AG04450 (cell line): ENCODE measurements around the gene PARP3. TPM values are rescaled to one million over a fixed set of nuclear protein-coding genes. Genes with fewer than 3 reads are reported as not detected.

Source experiments
- CTCF ChIA-PET: fragments of 300-600, 350-600 bp; formaldehyde crosslinking; extraction: SDS; loops from one replicate; lab custom pipeline; 2022; ENCODE audit warnings: antibody characterized with exemption, inconsistent platforms; lab: Charles Lee
- POLR2A ChIA-PET: fragments of 350-600 bp; formaldehyde crosslinking; extraction: SDS; loops from one replicate; lab custom pipeline; 2021; ENCODE audit warnings: antibody characterized with exemption, inconsistent platforms; lab: Yijun Ruan, JAX
- DNase-seq: peaks from one replicate; pipeline ENCODE4 v3.0.0-alpha.2; 2011; ENCODE audit warnings: low read depth, low spot score
- H3K27ac ChIP-seq: one replicate; pipeline ENCODE4 v1.5.1; 2012; ENCODE audit warnings: low read depth, low read length, control low read depth
- H3K27me3 ChIP-seq: one replicate; pipeline ENCODE4 v1.6.0; 2012; ENCODE audit warnings: low read length; ENCODE audit not compliant: control insufficient read depth, insufficient read depth
- H3K4me3 ChIP-seq: 2 replicates; pipeline ENCODE4 v1.5.1; 2011; ENCODE audit warnings: mild to moderate bottlenecking, low read depth, low read length, control low read depth
- H3K9me3 ChIP-seq: 2 replicates; pipeline ENCODE4 v1.5.1; 2012; ENCODE audit warnings: low read length; ENCODE audit not compliant: control insufficient read depth, insufficient read depth
- polyA plus RNA-seq: library from polyadenylated mRNA; depleted of rRNA; stranded (reverse); fragments of >200 nt; gene quantifications from 2 replicates; pipeline ENCODE4 v1.2.3, GENCODE V29; 2011
- TF ChIP-seq, protein P1 (sequence below): IDR thresholded peaks from 2 replicates; pipeline ENCODE4 v1.5.1; 2011; ENCODE audit warnings: low read depth, low read length, control low read depth, inconsistent platforms

Gene PARP3
- polyA plus RNA-seq, 1 experiment, result 7.5 TPM

DNA sequence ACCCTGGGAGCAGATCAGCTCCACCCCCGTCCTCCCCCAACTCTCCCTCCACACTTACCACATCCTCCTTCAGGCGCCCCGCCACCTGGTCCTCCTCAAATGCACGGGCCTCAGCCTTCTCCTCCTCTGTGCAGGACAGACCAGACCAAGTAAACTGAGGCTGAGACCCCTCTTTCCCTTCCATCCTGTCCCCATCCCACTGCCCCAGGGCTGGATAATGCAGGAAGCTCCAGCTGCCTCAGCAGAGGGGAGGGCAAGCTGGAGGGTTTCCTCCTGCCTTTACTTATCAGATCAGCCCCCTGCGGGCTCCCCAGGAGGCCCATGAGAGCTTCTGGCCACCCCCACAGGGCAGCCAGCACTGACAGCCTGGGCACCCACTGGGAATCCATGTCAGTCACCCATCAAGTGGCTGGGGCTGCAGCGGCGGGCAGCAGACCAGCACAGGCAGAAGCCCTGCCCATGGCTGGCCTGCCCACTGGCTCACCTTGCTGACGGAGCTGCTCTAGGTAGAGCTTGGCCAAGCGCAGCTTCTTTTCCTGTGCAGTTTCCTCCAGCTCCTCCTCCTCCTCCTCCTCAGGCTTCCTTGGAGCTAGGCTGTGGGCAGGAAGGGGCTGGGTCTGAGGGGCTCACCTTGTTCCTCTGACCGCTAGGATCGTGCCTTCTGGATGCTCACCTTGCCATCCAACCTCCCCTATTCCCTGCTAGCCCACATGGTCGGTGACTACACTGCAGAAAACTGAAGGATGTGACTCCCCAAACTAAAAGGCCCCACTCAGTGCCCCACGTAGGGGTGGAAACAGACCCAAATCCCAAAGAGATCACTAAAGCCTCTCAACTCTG, 4.3 kb upstream of the PARP3 start:
- Histone ChIP-seq H3K4me3 (no peak overlapping the region), H3K27ac (no peak overlapping the region), H3K9me3 (no peaks in the 10 kb centered on the region; the same call in 1 of the 2 replicates), H3K27me3 (no peaks in the 10 kb centered on the region)
- POLR2A ChIA-PET, result no interaction called here
- TF ChIP-seq, protein P1, sequence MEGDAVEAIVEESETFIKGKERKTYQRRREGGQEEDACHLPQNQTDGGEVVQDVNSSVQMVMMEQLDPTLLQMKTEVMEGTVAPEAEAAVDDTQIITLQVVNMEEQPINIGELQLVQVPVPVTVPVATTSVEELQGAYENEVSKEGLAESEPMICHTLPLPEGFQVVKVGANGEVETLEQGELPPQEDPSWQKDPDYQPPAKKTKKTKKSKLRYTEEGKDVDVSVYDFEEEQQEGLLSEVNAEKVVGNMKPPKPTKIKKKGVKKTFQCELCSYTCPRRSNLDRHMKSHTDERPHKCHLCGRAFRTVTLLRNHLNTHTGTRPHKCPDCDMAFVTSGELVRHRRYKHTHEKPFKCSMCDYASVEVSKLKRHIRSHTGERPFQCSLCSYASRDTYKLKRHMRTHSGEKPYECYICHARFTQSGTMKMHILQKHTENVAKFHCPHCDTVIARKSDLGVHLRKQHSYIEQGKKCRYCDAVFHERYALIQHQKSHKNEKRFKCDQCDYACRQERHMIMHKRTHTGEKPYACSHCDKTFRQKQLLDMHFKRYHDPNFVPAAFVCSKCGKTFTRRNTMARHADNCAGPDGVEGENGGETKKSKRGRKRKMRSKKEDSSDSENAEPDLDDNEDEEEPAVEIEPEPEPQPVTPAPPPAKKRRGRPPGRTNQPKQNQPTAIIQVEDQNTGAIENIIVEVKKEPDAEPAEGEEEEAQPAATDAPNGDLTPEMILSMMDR, result no peak
- no peak for DNase-seq
- CTCF ChIA-PET, result no interaction called here

DNA sequence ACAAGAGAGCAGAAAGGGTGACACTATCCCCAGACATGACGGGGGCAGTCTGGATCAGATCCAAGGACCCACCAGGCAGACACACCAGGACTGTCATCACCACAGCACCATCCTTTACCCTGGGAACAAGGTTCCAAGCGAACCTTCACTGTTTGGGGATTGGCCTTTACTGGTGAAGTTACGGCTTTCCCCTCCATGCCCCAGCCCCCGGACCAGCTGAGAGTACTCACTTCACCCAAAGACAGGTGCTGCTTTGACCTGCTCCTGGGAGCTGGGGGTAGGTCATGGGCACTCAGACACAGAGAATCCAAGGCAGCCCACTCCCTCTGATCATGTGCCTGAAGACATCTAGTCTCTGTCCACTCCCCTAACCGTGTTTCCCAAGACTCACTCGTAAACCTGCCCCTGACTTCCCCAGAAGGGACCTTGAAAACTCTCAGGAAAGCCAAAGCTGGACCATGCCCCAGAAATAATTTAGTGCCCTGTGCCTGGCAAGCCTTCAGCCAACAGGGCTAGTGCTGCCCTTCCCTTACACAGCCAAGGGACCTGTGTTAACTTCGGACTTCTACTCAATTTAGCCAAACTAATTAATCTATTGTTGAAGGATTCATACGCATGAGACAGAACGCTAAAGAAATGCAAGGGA, 3.3 kb upstream of the PARP3 start:
- ChIA-PET POLR2A (no interaction called here), CTCF (no interaction called here)
- DNase-seq, result no peak
- TF ChIP-seq, protein P1, result no peak
- Histone ChIP-seq H3K27me3 (no peaks in the 10 kb centered on the region), H3K27ac (no peak overlapping the region), H3K4me3 (no peak overlapping the region), H3K9me3 (no peaks in the 10 kb centered on the region; the same call in 1 of the 2 replicates)

DNA sequence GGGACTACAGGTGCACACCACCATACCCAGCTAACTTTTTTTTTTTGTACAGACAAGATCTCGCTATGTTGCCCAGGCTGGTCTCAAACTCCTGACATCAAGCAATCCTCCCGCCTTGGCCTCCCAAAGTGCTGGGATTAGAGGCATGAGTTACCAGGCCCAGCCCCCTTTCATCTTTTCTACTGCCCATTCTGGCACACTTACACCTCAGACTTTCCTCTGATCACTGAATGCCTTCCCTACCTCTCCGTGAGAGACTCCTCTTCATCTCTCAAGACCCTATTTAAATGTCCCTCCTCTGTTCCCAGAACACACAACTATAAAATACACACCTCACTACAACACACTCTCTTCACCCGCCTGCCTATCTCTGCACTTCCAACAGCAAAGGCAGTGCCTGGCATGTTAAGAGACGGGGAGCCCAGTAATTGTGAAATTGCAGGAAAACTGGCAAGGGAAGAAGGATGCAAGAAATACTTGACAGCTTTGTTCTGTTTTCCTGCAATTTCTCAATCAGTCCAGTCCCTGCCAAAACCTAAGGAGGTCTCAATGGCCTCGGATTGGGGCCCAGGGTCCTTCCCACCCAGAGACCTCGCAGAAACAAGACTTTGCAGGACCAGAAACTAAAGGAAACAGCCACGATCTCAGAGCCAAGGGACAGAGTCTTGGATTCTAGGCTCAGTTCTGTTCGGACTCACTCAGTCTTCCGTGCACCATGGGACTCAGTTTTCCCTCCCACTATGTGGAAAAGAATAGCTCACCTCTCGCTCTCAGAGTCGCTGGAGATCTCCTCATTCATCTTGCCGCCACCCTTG, 1.3 kb upstream of the PARP3 start:
- TF ChIP-seq, protein P1, result no peak
- ChIA-PET POLR2A (interaction anchor here (0.6 to 2.2 kb wide), 4 partner anchors 33 to 555 kb away, joined by 3 to 20 read pairs (median 5); partner anchors contain the start of genes ABHD14B, ACY1, MANF and RPL29), CTCF (interaction anchor here (0.5 to 2.5 kb wide), 19 partner anchors 10 to 1400 kb away, joined by 3 to 37 read pairs (median 4); partner anchors contain the start of genes ABHD14A, ABHD14B, ACY1 and PCBP4)
- Histone ChIP-seq H3K9me3 (no peaks in the 10 kb centered on the region; the same call in 1 of the 2 replicates), H3K27me3 (no peaks in the 10 kb centered on the region), H3K4me3 (peak overlapping the region; percentile 88), H3K27ac (peak overlapping the region; percentile 31)
- DNase-seq, result no peak

DNA sequence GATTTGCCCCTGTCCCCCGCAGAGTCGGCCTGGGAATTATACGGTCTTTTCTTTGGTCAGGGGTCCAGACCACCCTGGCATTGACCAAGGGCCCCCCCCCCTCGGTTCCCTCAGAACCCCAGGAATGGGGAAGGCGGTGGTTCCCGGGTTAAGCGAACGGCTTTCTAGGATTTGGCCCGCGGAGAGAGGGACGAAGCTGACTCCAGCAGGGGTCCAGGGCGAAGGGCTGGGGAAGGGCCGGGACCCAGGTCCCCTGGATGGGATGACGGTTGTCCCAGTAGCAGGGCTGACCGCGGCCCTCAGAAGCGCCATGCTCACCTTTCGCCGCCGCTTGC, 733 bp upstream of the PARP3 start:
- Histone ChIP-seq H3K9me3 (no peaks in the 10 kb centered on the region; the same call in 1 of the 2 replicates), H3K27ac (peak overlapping the region; percentile 31), H3K4me3 (peak overlapping the region; percentile 88), H3K27me3 (no peaks in the 10 kb centered on the region)
- POLR2A ChIA-PET, result interaction anchor here (0.6 to 2.2 kb wide), 5 partner anchors 26 to 556 kb away, joined by 3 to 20 read pairs (median 4); partner anchors contain the start of genes ABHD14B, ACY1, MANF and PCBP4
- no peak for DNase-seq
- CTCF ChIA-PET, result interaction anchor here (0.5 to 2.5 kb wide), 18 partner anchors 11 to 544 kb away, joined by 3 to 37 read pairs (median 4); partner anchors contain the start of genes ABHD14A, ABHD14B, ACY1 and PCBP4
- TF ChIP-seq, protein P1, result no peak
